HepG2 (cell line): ENCODE measurements around the gene MYADML2. TPM values are rescaled to one million over a fixed set of nuclear protein-coding genes. Genes with fewer than 3 reads are reported as not detected.

Experiments
- HNF4G ChIP-seq, 2 experiments: sonication (generic) in 1 of 2; formaldehyde crosslinking in 1 of 2; IDR thresholded peaks; 2 replicates each; pipeline versions ENCODE4 v1.4.0 to v1.6.1; 2011 to 2020; ENCODE audit warnings: borderline replicate concordance in 2 of 2, low read depth in 2 of 2, mild to moderate bottlenecking in 2 of 2, low read length in 1 of 2, missing genetic modification reagents in 1 of 2, moderate library complexity in 1 of 2
- KAT8 ChIP-seq: IDR thresholded peaks from 2 replicates; pipeline ENCODE4 v1.6.1; 2016; ENCODE audit warnings: missing genetic modification reagents, missing compliant biosample characterization
- RNF2 ChIP-seq: fragments of 450-650 bp; conservative IDR thresholded peaks from 2 replicates; pipeline ENCODE4 v1.6.1; 2016; ENCODE audit warnings: low read depth
- ZNF180 ChIP-seq: sonication (generic); formaldehyde crosslinking; IDR thresholded peaks from 2 replicates; pipeline ENCODE4 v1.4.0; 2020; ENCODE audit warnings: low read depth, missing genetic modification reagents, borderline replicate concordance
- ZNF296 ChIP-seq: sonication (generic); formaldehyde crosslinking; conservative IDR thresholded peaks from 2 replicates; pipeline ENCODE4 v1.5.0; 2020; ENCODE audit warnings: mild to moderate bottlenecking, missing genetic modification reagents
- ZNF615 ChIP-seq: sonication (generic); formaldehyde crosslinking; IDR thresholded peaks from 2 replicates; pipeline ENCODE4 v1.5.0; 2020; ENCODE audit warnings: mild to moderate bottlenecking, missing genetic modification reagents, borderline replicate concordance
- polyA plus RNA-seq, 8 experiments: library from polyadenylated mRNA; depleted of rRNA in 3 of 8; stranded (reverse) in 7 of 8; unstranded in 1 of 8; fragments of >200 nt; fragmentation: Illumina TruSeq in 4 of 8; extraction: Trizol in 4 of 8; gene quantifications; 2 replicates each; pipeline versions ENCODE4 v1.2.1 to v1.2.3, GENCODE V29; 2011 to 2016; ENCODE audit warnings: low read depth in 4 of 8, missing spikeins in 1 of 8, mixed read lengths in 1 of 8; ENCODE audit not compliant: insufficient read depth in 1 of 8
- total RNA-seq, 5 experiments: library from RNA; depleted of rRNA; stranded (reverse); fragments of >200 nt; fragmentation: Illumina TruSeq; extraction: Trizol; gene quantifications; 2 replicates each; pipeline ENCODE4 v1.2.3, GENCODE V29; 2016; ENCODE audit warnings: low read depth in 1 of 5
- TF ChIP-seq, protein P1 (sequence below): sonication (generic); formaldehyde crosslinking; IDR thresholded peaks from 2 replicates; pipeline ENCODE4 v1.5.1; 2020; ENCODE audit warnings: mild to moderate bottlenecking, missing genetic modification reagents, moderate library complexity
- TF ChIP-seq, protein P2 (sequence below): sonication (generic); formaldehyde crosslinking; IDR thresholded peaks from 2 replicates; pipeline ENCODE4 v1.5.0; 2020; ENCODE audit warnings: mild to moderate bottlenecking, missing genetic modification reagents
- TF ChIP-seq, protein P3 (sequence below): sonication (generic); formaldehyde crosslinking; IDR thresholded peaks from 2 replicates; pipeline ENCODE4 v1.9.0; 2021; ENCODE audit warnings: missing genetic modification reagents, borderline replicate concordance

MYADML2 gene
- total and polyA plus RNA-seq, 2 of the 13 experiments (the other 11 are each of a cell fraction or from before 2014, with no cell fraction given): not detected

DNA sequence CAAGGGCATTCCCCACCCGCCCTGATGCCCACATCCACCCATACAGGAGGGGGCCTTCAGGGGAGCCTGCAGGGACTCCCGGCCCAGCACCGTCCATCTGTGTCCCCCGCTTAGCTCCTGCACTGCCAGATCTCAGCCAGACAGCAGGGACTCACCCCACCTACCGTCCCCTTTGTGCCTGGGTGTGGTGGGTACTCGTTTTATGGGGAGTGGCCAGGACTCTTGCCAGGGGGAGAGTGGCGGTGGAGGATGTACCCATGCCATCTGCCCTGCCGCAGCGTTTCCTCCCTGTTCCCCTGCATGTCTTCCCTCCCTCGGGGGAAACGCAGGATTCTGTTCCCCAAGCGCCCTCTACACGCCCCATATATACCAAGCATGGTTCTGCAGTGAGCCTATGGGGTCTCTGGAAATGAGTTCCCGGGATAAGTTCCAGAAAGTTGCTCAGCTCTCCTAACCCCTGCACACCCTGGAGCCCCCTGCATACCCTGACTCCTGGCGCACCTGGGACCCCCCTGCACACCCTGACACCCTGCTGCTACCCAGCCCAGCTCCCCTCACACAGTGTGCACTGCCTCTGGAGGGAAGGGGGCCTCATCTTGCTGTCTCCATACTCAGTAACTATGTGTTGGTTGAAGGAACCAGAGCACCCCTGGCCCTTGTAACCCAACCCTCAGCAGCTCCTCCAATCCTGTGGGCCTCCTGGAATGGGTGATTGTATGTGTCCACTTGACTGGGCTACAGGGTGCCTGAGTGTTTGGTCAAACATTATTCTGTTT lies 15.3 kb downstream of the MYADML2 start (continued):
- 0 out of 2 replicates have a peak, but pooled peaks have one; percentile 40 for TF ChIP-seq ZNF615
- no peak for TF ChIP-seq RNF2
- TF ChIP-seq, protein P1, sequence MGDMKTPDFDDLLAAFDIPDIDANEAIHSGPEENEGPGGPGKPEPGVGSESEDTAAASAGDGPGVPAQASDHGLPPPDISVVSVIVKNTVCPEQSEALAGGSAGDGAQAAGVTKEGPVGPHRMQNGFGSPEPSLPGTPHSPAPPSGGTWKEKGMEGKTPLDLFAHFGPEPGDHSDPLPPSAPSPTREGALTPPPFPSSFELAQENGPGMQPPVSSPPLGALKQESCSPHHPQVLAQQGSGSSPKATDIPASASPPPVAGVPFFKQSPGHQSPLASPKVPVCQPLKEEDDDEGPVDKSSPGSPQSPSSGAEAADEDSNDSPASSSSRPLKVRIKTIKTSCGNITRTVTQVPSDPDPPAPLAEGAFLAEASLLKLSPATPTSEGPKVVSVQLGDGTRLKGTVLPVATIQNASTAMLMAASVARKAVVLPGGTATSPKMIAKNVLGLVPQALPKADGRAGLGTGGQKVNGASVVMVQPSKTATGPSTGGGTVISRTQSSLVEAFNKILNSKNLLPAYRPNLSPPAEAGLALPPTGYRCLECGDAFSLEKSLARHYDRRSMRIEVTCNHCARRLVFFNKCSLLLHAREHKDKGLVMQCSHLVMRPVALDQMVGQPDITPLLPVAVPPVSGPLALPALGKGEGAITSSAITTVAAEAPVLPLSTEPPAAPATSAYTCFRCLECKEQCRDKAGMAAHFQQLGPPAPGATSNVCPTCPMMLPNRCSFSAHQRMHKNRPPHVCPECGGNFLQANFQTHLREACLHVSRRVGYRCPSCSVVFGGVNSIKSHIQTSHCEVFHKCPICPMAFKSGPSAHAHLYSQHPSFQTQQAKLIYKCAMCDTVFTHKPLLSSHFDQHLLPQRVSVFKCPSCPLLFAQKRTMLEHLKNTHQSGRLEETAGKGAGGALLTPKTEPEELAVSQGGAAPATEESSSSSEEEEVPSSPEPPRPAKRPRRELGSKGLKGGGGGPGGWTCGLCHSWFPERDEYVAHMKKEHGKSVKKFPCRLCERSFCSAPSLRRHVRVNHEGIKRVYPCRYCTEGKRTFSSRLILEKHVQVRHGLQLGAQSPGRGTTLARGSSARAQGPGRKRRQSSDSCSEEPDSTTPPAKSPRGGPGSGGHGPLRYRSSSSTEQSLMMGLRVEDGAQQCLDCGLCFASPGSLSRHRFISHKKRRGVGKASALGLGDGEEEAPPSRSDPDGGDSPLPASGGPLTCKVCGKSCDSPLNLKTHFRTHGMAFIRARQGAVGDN (CRISPR knock-in tag): no peak
- no peak for TF ChIP-seq ZNF296
- TF ChIP-seq ZNF180 (CRISPR knock-in tag): no peak
- TF ChIP-seq, protein P2, sequence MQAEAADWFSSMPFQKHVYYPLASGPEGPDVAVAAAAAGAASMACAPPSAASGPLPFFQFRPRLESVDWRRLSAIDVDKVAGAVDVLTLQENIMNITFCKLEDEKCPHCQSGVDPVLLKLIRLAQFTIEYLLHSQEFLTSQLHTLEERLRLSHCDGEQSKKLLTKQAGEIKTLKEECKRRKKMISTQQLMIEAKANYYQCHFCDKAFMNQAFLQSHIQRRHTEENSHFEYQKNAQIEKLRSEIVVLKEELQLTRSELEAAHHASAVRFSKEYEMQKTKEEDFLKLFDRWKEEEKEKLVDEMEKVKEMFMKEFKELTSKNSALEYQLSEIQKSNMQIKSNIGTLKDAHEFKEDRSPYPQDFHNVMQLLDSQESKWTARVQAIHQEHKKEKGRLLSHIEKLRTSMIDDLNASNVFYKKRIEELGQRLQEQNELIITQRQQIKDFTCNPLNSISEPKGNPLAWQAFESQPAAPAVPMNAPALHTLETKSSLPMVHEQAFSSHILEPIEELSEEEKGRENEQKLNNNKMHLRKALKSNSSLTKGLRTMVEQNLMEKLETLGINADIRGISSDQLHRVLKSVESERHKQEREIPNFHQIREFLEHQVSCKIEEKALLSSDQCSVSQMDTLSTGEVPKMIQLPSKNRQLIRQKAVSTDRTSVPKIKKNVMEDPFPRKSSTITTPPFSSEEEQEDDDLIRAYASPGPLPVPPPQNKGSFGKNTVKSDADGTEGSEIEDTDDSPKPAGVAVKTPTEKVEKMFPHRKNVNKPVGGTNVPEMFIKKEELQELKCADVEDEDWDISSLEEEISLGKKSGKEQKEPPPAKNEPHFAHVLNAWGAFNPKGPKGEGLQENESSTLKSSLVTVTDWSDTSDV (CRISPR knock-in tag): 0 out of 2 replicates have a peak, but pooled peaks have one; percentile 31
- no peak for TF ChIP-seq HNF4G (IDR thresholded peaks at IDR 0.05; ENCODE audit: borderline replicate concordance, low read depth, low read length)
- TF ChIP-seq HNF4G (CRISPR knock-in tag; IDR thresholded peaks at IDR 0.05; ENCODE audit: borderline replicate concordance, low read depth): no peak
- no peak for TF ChIP-seq KAT8 (CRISPR knock-in tag)
- TF ChIP-seq, protein P3, sequence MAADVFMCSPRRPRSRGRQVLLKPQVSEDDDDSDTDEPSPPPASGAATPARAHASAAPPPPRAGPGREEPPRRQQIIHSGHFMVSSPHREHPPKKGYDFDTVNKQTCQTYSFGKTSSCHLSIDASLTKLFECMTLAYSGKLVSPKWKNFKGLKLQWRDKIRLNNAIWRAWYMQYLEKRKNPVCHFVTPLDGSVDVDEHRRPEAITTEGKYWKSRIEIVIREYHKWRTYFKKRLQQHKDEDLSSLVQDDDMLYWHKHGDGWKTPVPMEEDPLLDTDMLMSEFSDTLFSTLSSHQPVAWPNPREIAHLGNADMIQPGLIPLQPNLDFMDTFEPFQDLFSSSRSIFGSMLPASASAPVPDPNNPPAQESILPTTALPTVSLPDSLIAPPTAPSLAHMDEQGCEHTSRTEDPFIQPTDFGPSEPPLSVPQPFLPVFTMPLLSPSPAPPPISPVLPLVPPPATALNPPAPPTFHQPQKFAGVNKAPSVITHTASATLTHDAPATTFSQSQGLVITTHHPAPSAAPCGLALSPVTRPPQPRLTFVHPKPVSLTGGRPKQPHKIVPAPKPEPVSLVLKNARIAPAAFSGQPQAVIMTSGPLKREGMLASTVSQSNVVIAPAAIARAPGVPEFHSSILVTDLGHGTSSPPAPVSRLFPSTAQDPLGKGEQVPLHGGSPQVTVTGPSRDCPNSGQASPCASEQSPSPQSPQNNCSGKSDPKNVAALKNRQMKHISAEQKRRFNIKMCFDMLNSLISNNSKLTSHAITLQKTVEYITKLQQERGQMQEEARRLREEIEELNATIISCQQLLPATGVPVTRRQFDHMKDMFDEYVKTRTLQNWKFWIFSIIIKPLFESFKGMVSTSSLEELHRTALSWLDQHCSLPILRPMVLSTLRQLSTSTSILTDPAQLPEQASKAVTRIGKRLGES: no peak
